PFSK-1 (cell line): ENCODE measurements around the gene LRRC72.

ENCODE experiments used
- POLR2AphosphoS5 ChIP-seq: IDR thresholded peaks from 2 replicates; pipeline ENCODE4 v1.6.1; 2012; ENCODE audit warnings: low read depth, mild to moderate bottlenecking, control low read depth, low read length, moderate library complexity
- TAF1 ChIP-seq: IDR thresholded peaks from 2 replicates; pipeline ENCODE4 v1.6.1; 2012; ENCODE audit warnings: low read length, control low read depth, borderline replicate concordance; ENCODE audit not compliant: insufficient read depth
- TF ChIP-seq, protein P1 (sequence below), 2 experiments: IDR thresholded peaks; 2 replicates each; pipeline versions ENCODE4 v1.6.1 to v1.8.0; 2011 to 2012; ENCODE audit warnings: low read depth in 2 of 2, low read length in 2 of 2, control low read depth in 1 of 2, inconsistent platforms in 1 of 2, mild to moderate bottlenecking in 1 of 2, moderate library complexity in 1 of 2; ENCODE audit not compliant: insufficient read depth in 1 of 2

- TF ChIP-seq, protein P1, sequence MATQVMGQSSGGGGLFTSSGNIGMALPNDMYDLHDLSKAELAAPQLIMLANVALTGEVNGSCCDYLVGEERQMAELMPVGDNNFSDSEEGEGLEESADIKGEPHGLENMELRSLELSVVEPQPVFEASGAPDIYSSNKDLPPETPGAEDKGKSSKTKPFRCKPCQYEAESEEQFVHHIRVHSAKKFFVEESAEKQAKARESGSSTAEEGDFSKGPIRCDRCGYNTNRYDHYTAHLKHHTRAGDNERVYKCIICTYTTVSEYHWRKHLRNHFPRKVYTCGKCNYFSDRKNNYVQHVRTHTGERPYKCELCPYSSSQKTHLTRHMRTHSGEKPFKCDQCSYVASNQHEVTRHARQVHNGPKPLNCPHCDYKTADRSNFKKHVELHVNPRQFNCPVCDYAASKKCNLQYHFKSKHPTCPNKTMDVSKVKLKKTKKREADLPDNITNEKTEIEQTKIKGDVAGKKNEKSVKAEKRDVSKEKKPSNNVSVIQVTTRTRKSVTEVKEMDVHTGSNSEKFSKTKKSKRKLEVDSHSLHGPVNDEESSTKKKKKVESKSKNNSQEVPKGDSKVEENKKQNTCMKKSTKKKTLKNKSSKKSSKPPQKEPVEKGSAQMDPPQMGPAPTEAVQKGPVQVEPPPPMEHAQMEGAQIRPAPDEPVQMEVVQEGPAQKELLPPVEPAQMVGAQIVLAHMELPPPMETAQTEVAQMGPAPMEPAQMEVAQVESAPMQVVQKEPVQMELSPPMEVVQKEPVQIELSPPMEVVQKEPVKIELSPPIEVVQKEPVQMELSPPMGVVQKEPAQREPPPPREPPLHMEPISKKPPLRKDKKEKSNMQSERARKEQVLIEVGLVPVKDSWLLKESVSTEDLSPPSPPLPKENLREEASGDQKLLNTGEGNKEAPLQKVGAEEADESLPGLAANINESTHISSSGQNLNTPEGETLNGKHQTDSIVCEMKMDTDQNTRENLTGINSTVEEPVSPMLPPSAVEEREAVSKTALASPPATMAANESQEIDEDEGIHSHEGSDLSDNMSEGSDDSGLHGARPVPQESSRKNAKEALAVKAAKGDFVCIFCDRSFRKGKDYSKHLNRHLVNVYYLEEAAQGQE (IDR thresholded peaks at IDR 0.05; ENCODE audit: insufficient read depth in 1 of 2, low read depth in 2 of 2, low read length in 2 of 2): no peak
- TF ChIP-seq POLR2AphosphoS5 (no peak), TAF1 (no peak)
Measured at GRCh38 chr7:16498122-16498521, 28.5 kb upstream of the LRRC72 start.
